T-cell (primary cell): Measurements from ENCODE around the gene CTNNBIP1. TPM values are rescaled to one million over a fixed set of nuclear protein-coding genes. Genes with fewer than 3 reads are reported as not detected.

ENCODE experiments used
- ATAC-seq, 4 experiments: fragments of 200-7000 bp in 3 of 4; fragments of 150-1000 bp in 1 of 4; cut with Tn5 transposase; replicated peaks in 1 of 4; 1 replicate in 3 of 4; 2 replicates in 1 of 4; pipeline ENCODE4 v1.10.0; 2021; ENCODE audit warnings: moderate library complexity in 3 of 4, mild to moderate bottlenecking in 2 of 4, moderate number of reproducible peaks in 1 of 4
- CTCF ChIA-PET, 2 donors: fragments of 300-600 bp; sonication (Branson Sonifier 250); formaldehyde crosslinking; loops; one replicate each; lab custom pipeline; 2022; ENCODE audit warnings: antibody characterized with exemption in 2 of 2; lab: Charles Lee
- POLR2A ChIA-PET, 2 donors: fragments of 300-600 bp; sonication (Branson Sonifier 250); formaldehyde crosslinking; loops; one replicate each; lab custom pipeline; 2022; ENCODE audit warnings: antibody characterized with exemption in 2 of 2; lab: Charles Lee
- DNase-seq, 35 experiments: peaks; one replicate each; pipeline versions ENCODE4 v3.0.0 to v3.0.0-alpha.2; 2013 to 2023
- H3K27ac ChIP-seq: one replicate; pipeline ENCODE4 v1.5.1; 2013; ENCODE audit warnings: low read length
- H3K27me3 ChIP-seq, 2 experiments: replicated peaks in 1 of 2; 1 replicate in 1 of 2; 2 replicates in 1 of 2; pipeline versions ENCODE4 v1.6.1 to v1.7.0; 2013; ENCODE audit warnings: low read length in 1 of 2, mixed read lengths in 1 of 2; ENCODE audit not compliant: control insufficient read depth in 2 of 2, insufficient read depth in 2 of 2; ENCODE audit errors: extremely low read depth in 1 of 2
- H3K36me3 ChIP-seq, 2 donors: 1 replicate in 1 of 2; 2 replicates in 1 of 2; pipeline versions ENCODE4 v1.6.1 to v1.7.0; 2013; ENCODE audit warnings: low read length in 1 of 2; ENCODE audit not compliant: control insufficient read depth in 2 of 2, insufficient read depth in 1 of 2; ENCODE audit errors: extremely low read depth in 1 of 2
- H3K4me1 ChIP-seq, 2 experiments: 1 replicate in 1 of 2; 2 replicates in 1 of 2; pipeline versions ENCODE4 v1.6.1 to v1.7.0; 2013; ENCODE audit warnings: low read length in 2 of 2, mixed read lengths in 1 of 2; ENCODE audit not compliant: insufficient read depth in 2 of 2, control insufficient read depth in 1 of 2; ENCODE audit errors: extremely low read depth in 1 of 2
- H3K4me3 ChIP-seq, 2 donors: 1 replicate in 1 of 2; 2 replicates in 1 of 2; pipeline versions ENCODE4 v1.5.1 to v1.7.0; 2013; ENCODE audit warnings: mild to moderate bottlenecking in 2 of 2, low read length in 1 of 2, moderate library complexity in 1 of 2; ENCODE audit not compliant: control insufficient read depth in 1 of 2; ENCODE audit errors: extremely low read depth in 1 of 2
- H3K9me3 ChIP-seq: 2 replicates; pipeline ENCODE4 v1.7.0; 2013
- H3K27ac Mint-ChIP-seq, 2 donors: one replicate each; pipeline ENCODE4 v1.8.0; 2020 to 2021; ENCODE audit warnings: mild to moderate bottlenecking in 2 of 2, mixed read lengths in 2 of 2
- H3K27me3 Mint-ChIP-seq, 2 donors: one replicate each; pipeline ENCODE4 v1.8.0; 2021 to 2022; ENCODE audit warnings: mixed read lengths in 2 of 2
- H3K36me3 Mint-ChIP-seq: one replicate; pipeline ENCODE4 v1.8.0; 2021; ENCODE audit warnings: mixed read lengths
- H3K4me1 Mint-ChIP-seq, 3 donors: one replicate each; pipeline ENCODE4 v1.8.0; 2020 to 2022; ENCODE audit warnings: mixed read lengths in 3 of 3, mild to moderate bottlenecking in 1 of 3
- H3K4me3 Mint-ChIP-seq, 3 donors: one replicate each; pipeline ENCODE4 v1.8.0; 2020 to 2022; ENCODE audit warnings: mild to moderate bottlenecking in 3 of 3, mixed read lengths in 3 of 3, moderate library complexity in 3 of 3
- H3K9me3 Mint-ChIP-seq, 3 donors: one replicate each; pipeline ENCODE4 v1.8.0; 2020 to 2022; ENCODE audit warnings: mixed read lengths in 3 of 3
- WGBS: methylation state at CpG from one replicate; pipeline ENCODE4 v1.1.5; 2013; ENCODE audit warnings: missing lambda C conversion rate; ENCODE audit not compliant: insufficient coverage; 5-methylcytosine and 5-hydroxymethylcytosine counted together
- total RNA-seq, 35 experiments: library from RNA in 6 of 35; stranded (reverse) in 6 of 35; fragments of 120-200 nt in 1 of 35; gene quantifications; one replicate each; pipeline versions ENCODE4 v1.2.1 to v1.2.4 and lab custom pipeline; 2013 to 2026

The CTNNBIP1 gene
- total RNA-seq, 5 donors from 2014 or later (not counting 1 experiment from before 2014, with no cell fraction given), result 9.1 to 11.1 (median 9.6) TPM

GRCh38 chr1:9859281-9860014, 50.6 kb downstream of the CTNNBIP1 start:
- DNase-seq, result no peak
- no peaks in the 10 kb centered on the region for H3K9me3 Mint-ChIP-seq
- POLR2A ChIA-PET, result no interaction called here

GRCh38 chr1:9858293-9859035, 51.6 kb downstream of the CTNNBIP1 start:
- ChIA-PET CTCF (interaction anchor here in 1 of 2 donors (1.0 kb wide), 1 partner anchor 74 kb away, joined by 4 read pairs; no protein-coding TSS in a partner anchor), POLR2A (no interaction called here)
- Mint-ChIP-seq H3K9me3 (peaks cover 0 to 7% (median 6%) of the 10 kb centered on the region in 3 donors), H3K36me3 (peaks cover 19% of the 10 kb centered on the region), H3K4me1 (no peaks in the 10 kb centered on the region), H3K4me3 (no peak overlapping the region), H3K27ac (no peak overlapping the region), H3K27me3 (no peaks in the 10 kb centered on the region)
- H3K9me3 ChIP-seq, result no peaks in the 10 kb centered on the region
- H3K4me1 ChIP-seq, result no peaks in the 10 kb centered on the region
- no peak overlapping the region for H3K27ac ChIP-seq
- no peak for ATAC-seq
- no peak for DNase-seq
- no peak overlapping the region for H3K4me3 ChIP-seq
- WGBS, result 100% methylated on average over 5 of the region's 6 CpGs
- H3K36me3 ChIP-seq, result no peaks in the 10 kb centered on the region
- H3K27me3 ChIP-seq, result no peaks in the 10 kb centered on the region

More at GRCh38 chr1:9859281-9860014, 50.6 kb downstream of the CTNNBIP1 start:
- no peak for ATAC-seq
- Mint-ChIP-seq H3K4me1 (no peaks in the 10 kb centered on the region), H3K4me3 (no peak overlapping the region), H3K27me3 (no peaks in the 10 kb centered on the region), H3K36me3 (peaks cover 11% of the 10 kb centered on the region), H3K27ac (no peak overlapping the region)
- Histone ChIP-seq H3K27me3 (no peaks in the 10 kb centered on the region), H3K27ac (no peak overlapping the region), H3K4me3 (no peak overlapping the region), H3K36me3 (no peaks in the 10 kb centered on the region), H3K9me3 (no peaks in the 10 kb centered on the region), H3K4me1 (no peaks in the 10 kb centered on the region)
- CTCF ChIA-PET, result interaction anchor here in 1 of 2 donors (1.0 kb wide), 1 partner anchor 75 kb away, joined by 4 read pairs; no protein-coding TSS in a partner anchor
- 95% methylated on average over 5 of the region's 5 CpGs for WGBS

GRCh38 chr1:9855186-9855585, 54.9 kb downstream of the CTNNBIP1 start:
- peaks cover 0 to 8% (median 6%) of the 10 kb centered on the region in 3 donors for H3K9me3 Mint-ChIP-seq
- CTCF ChIA-PET, result interaction anchor here (0.7 kb wide), 2 partner anchors 560 to 1465 kb away, joined by 3 read pairs; no protein-coding TSS in a partner anchor
- H3K27ac Mint-ChIP-seq, result no peak overlapping the region
- ATAC-seq (no peak), DNase-seq (no peak)
- H3K27ac ChIP-seq, result no peak overlapping the region
- no peaks in the 10 kb centered on the region for H3K27me3 Mint-ChIP-seq
- H3K27me3 ChIP-seq, result peaks cover 0 to 7% of the 10 kb centered on the region in 2 experiments
- H3K4me1 Mint-ChIP-seq, result peaks cover 2 to 13% (median 3%) of the 10 kb centered on the region in 3 donors
- no peaks in the 10 kb centered on the region for H3K9me3 ChIP-seq
- no CpG with 5 or more reads among the region's 1 CpG for WGBS
- H3K36me3 ChIP-seq, result no peaks in the 10 kb centered on the region
- POLR2A ChIA-PET, result no interaction called here
- H3K4me3 Mint-ChIP-seq, result no peak overlapping the region
- H3K4me1 ChIP-seq, result peaks cover 0 to 5% of the 10 kb centered on the region in 2 experiments
- H3K36me3 Mint-ChIP-seq, result peaks cover 22% of the 10 kb centered on the region
- H3K4me3 ChIP-seq, result no peak overlapping the region

GRCh38 chr1:9853249-9853595, 56.8 kb downstream of the CTNNBIP1 start:
- Mint-ChIP-seq H3K9me3 (peaks cover 0 to 8% (median 6%) of the 10 kb centered on the region in 3 donors), H3K36me3 (peaks cover 18% of the 10 kb centered on the region), H3K27me3 (no peaks in the 10 kb centered on the region), H3K4me1 (peaks cover 5 to 19% (median 8%) of the 10 kb centered on the region in 3 donors), H3K27ac (no peak overlapping the region), H3K4me3 (no peak overlapping the region)
- Histone ChIP-seq H3K36me3 (no peaks in the 10 kb centered on the region), H3K4me1 (peaks cover 0 to 13% of the 10 kb centered on the region in 2 experiments), H3K4me3 (no peak overlapping the region), H3K27me3 (peaks cover 0 to 7% of the 10 kb centered on the region in 2 experiments), H3K27ac (no peak overlapping the region), H3K9me3 (no peaks in the 10 kb centered on the region)
- ATAC-seq (no peak), DNase-seq (no peak)
- CTCF ChIA-PET, result no interaction called here
- POLR2A ChIA-PET, result interaction anchor here in 1 of 2 donors (0.6 kb wide), 1 partner anchor 16 kb away, joined by 3 read pairs; no protein-coding TSS in a partner anchor
- WGBS, result 93% methylated on average over 2 of the region's 4 CpGs

GRCh38 chr1:9852410-9853248, 57.4 kb downstream of the CTNNBIP1 start:
- Histone ChIP-seq H3K4me1 (peaks cover 0 to 13% of the 10 kb centered on the region in 2 experiments), H3K9me3 (no peaks in the 10 kb centered on the region), H3K4me3 (no peak overlapping the region), H3K36me3 (no peaks in the 10 kb centered on the region), H3K27ac (no peak overlapping the region), H3K27me3 (peaks cover 0 to 7% of the 10 kb centered on the region in 2 experiments)
- POLR2A ChIA-PET, result no interaction called here
- CTCF ChIA-PET, result no interaction called here
- no peak overlapping the region for H3K4me3 Mint-ChIP-seq
- H3K27ac Mint-ChIP-seq, result no peak overlapping the region
- H3K4me1 Mint-ChIP-seq, result peaks cover 5 to 19% (median 8%) of the 10 kb centered on the region in 3 donors
- H3K9me3 Mint-ChIP-seq, result peaks cover 0 to 8% (median 6%) of the 10 kb centered on the region in 3 donors
- DNase-seq (no peak), ATAC-seq (no peak)
- H3K36me3 Mint-ChIP-seq, result peaks cover 16% of the 10 kb centered on the region
- no peaks in the 10 kb centered on the region for H3K27me3 Mint-ChIP-seq
- 97% methylated on average over 6 of the region's 12 CpGs for WGBS

- POLR2A ChIA-PET, result no interaction called here
- Mint-ChIP-seq H3K27me3 (no peaks in the 10 kb centered on the region), H3K4me3 (peak overlapping the region in 1 of 3 donors; percentile 74), H3K4me1 (peaks cover 5 to 19% (median 8%) of the 10 kb centered on the region in 3 donors), H3K36me3 (peaks cover 16% of the 10 kb centered on the region), H3K9me3 (peaks cover 0 to 8% (median 6%) of the 10 kb centered on the region in 3 donors), H3K27ac (no peak overlapping the region)
- no peak overlapping the region for H3K27ac ChIP-seq
- peaks cover 0 to 13% of the 10 kb centered on the region in 2 experiments for H3K4me1 ChIP-seq
- DNase-seq (no peak), ATAC-seq (no peak)
- CTCF ChIA-PET, result no interaction called here
- H3K36me3 ChIP-seq, result no peaks in the 10 kb centered on the region
- H3K27me3 ChIP-seq, result peaks cover 0 to 7% of the 10 kb centered on the region in 2 experiments
- H3K4me3 ChIP-seq, result no peak overlapping the region
- no peaks in the 10 kb centered on the region for H3K9me3 ChIP-seq
- 85% methylated on average over 3 of the region's 8 CpGs for WGBS
These were observed 58.1 kb downstream of the CTNNBIP1 start for GRCh38 chr1:9852004-9852403.
